ENCODE measurements around the gene NIBAN1.
"Not testable (repeated sequence)": the region's sequence is repeated elsewhere in the genome, so short reads cannot be mapped to it uniquely, and the experiment has no call there.

The NIBAN1 gene

DNA sequence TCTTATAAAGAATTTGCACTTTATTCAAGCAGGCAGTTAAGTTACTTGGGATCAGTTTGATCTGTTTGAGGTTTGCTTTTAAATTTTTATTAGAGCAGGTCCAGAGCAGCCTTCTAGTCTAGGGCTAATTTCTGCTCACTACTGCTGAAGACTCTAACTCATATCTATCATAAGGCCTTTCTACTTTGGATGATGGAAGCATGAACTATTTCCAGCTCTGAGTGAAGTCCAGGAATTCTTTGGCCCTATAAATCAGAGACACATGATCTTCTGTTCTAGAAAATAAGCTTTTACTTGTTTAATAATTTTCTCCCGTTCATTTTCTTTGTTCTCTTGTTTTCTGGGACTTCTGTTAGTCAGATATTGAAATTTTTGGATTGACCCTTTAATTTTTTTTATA is 14.7 kb downstream of the NIBAN1 start:
- H3K27me3 Mint-ChIP-seq: no peaks in the 10 kb centered on the region
- peaks cover 2 to 4% of the 10 kb centered on the region in 2 donors for H3K9me3 Mint-ChIP-seq
- no peak overlapping the region for H3K4me3 Mint-ChIP-seq
- ATAC-seq (replicated peaks) (no peak), DNase-seq (no peak)
- H3K27ac Mint-ChIP-seq: no peak overlapping the region
- peaks cover 10% of the 10 kb centered on the region in 2 donors for H3K4me1 Mint-ChIP-seq
- peaks cover 5 to 17% of the 10 kb centered on the region in 2 donors for H3K36me3 Mint-ChIP-seq

DNA sequence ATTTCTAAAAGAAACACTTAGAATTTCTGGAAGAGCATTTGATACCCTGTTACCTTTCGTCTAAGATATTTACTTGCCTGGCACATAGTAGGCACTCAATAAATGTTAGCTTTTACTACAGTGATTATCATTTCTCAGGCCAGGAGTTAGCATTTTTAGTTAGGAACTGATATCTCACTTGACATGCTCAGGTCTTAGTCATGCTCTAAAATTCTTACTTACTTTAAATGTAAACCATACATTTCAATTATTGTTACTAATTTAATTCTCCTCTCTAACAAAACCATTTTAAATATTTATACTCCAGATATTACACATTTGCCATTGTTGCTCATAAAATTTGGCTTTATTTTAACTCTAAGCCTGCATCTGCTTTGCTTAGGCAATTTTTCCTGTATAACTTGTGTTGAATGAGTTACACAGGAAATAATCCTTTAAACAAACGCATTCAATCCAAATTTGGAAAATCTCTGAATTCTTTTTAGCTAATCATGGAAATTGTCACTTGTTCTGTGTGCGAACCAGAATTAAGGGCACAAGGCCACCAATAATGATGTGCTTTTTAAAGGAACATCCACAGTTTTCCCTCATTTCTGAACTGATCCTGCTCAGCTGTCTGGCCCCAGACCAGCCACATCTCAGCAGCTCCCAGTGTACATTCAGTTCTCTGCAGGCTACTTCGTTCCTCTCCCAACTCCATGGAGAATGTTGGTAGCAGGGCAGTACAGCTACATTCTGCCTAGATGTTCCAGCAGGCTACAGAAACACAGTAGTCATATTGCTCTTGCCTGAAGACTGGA is 15.6 kb downstream of the NIBAN1 start:
- peaks cover 3 to 8% of the 10 kb centered on the region in 2 donors for H3K36me3 Mint-ChIP-seq
- H3K4me3 Mint-ChIP-seq: no peak overlapping the region
- peaks cover 8% of the 10 kb centered on the region in 2 donors for H3K4me1 Mint-ChIP-seq
- ATAC-seq (replicated peaks): no peak
- no peaks in the 10 kb centered on the region for H3K27me3 Mint-ChIP-seq
- H3K9me3 Mint-ChIP-seq: peaks cover 2 to 4% of the 10 kb centered on the region in 2 donors
- no peak for DNase-seq
- H3K27ac Mint-ChIP-seq: no peak overlapping the region

DNA sequence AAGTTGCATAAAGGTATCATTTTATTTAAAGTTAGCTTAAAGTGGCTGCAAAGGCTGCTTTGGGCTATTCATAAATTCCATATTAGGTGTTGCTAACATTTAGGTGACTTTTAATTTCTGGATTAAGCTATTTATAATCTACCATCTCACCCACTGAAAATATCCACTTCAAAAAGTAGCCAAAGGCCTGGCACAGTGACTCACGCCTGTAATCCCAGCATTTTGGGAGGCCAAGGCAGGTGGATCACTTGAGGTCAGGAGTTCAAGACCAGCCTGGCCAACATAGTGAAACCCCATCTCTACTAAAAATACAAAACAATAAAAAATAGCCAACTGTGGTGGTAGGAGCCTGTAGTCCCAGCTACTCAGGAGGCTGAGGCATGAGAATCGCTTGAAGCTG is 16.4 kb downstream of the NIBAN1 start:
- H3K4me3 Mint-ChIP-seq; DNase-seq; H3K9me3 Mint-ChIP-seq; H3K27me3 Mint-ChIP-seq; H3K27ac Mint-ChIP-seq; H3K36me3 Mint-ChIP-seq; ATAC-seq (replicated peaks): not testable (repeated sequence)
- peaks cover 11% of the 10 kb centered on the region in 2 donors for H3K4me1 Mint-ChIP-seq

DNA sequence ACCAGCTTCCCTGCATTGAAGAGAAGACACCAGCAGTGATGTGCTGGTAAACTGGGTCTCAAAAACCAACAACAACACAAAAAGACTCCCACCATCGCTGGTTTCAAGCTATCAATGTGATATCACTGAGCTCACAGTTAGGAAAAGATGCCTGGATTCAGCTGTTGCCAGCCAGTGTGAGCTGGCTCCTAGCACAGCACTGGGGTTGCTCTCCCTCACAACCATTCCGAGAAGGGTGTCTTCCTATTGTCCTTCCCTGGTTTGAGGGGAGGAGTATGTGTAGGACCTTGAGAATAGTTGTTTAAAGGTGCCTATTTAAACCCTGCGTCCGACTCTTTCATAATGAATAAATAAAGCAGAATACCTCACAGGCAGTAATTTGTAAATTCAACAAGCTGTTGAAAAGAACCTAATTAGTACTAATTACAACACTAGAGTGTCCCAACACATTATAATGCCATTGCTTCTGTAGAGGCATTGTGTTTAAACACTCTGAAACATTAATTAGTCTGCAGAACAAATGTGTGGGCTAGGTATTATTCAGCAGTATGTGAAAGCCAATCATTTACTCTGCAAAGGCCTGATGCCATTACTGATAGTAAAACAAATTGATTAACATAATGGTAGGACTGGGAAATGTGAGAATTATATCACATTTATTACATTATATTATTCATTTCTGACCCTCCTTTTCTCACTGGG is 17.2 kb downstream of the NIBAN1 start:
- no peak for DNase-seq
- no peak for ATAC-seq (replicated peaks)
- Mint-ChIP-seq H3K4me1 (peaks cover 11% of the 10 kb centered on the region in 2 donors), H3K27me3 (no peaks in the 10 kb centered on the region), H3K36me3 (peaks cover 3 to 8% of the 10 kb centered on the region in 2 donors), H3K27ac (no peak overlapping the region), H3K4me3 (no peak overlapping the region), H3K9me3 (peaks cover 2 to 4% of the 10 kb centered on the region in 2 donors)

DNA sequence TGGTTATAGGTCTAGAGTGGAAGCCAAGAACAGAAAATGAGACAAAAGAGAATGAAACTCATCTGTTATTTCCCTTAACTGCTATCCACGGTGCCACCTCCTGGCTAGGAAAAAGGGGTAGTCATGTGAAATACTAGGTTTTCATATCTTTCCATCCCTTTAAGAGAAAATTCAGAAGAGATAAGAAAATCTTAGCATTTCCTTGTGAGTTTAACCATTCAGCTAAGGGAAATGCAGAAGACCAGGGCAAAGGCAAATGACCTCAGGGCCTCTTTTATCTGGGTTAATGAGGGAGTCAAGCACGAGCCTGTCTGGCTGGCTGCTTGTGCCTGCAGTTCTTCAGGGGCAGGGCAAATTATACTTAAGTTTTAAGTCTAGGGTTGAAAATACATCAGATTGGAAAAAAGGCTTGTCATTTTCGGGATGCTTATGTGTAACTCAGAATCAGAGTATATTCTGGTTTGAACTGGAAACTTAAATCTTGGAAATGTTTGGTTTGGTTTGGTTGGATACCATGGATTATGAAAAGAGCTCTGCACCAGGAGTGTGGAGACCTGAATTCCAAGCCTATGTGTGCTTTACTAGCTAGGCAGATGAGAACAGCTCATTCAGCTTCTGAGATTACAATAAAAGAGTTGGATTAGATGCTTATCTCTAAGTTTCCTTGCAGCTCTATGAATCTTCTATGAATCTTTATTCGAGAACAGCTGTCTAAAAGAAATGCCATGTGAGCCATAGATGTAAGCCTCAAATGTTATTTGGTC is 19.9 kb downstream of the NIBAN1 start:
- Mint-ChIP-seq H3K4me3 (no peak overlapping the region), H3K4me1 (peaks cover 11 to 16% of the 10 kb centered on the region in 2 donors), H3K36me3 (no peaks in the 10 kb centered on the region), H3K27ac (peak overlapping the region; percentile 42), H3K27me3 (no peaks in the 10 kb centered on the region), H3K9me3 (no peaks in the 10 kb centered on the region)
- DNase-seq (no peak), ATAC-seq (replicated peaks) (no peak)

DNA sequence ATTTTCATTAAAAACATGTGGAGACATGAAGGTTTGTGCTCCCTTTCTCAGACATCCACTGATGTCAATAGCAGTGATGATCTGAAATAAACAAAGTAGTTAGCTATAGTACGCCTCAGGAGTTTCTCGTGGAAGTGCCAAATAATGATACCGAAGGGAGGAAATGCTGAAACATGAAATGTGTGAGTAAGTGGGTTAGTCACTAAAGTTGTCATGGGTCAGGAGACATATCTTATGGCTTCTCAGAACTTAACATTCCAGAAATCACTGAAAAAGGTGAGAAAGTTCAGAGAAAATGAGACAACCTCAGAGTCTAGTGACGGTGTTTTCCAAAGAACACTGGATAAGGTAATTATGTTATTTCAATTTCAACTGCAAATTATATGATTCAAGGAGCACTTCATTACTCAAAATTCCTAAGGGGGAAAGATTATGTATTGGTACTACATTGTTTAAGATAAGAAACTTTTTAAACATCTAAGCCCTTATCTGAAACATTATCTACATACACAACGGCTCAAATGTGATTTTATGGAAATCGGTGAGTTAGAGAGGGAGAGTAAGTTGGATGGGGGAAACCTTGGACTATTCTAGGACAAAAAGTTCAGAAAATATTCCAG is 20.6 kb downstream of the NIBAN1 start:
- Mint-ChIP-seq H3K4me1 (peaks cover 11 to 16% of the 10 kb centered on the region in 2 donors), H3K4me3 (no peak overlapping the region), H3K27me3 (no peaks in the 10 kb centered on the region), H3K27ac (peak overlapping the region; percentile 42), H3K9me3 (no peaks in the 10 kb centered on the region), H3K36me3 (no peaks in the 10 kb centered on the region)
- DNase-seq (no peak), ATAC-seq (replicated peaks) (no peak)

DNA sequence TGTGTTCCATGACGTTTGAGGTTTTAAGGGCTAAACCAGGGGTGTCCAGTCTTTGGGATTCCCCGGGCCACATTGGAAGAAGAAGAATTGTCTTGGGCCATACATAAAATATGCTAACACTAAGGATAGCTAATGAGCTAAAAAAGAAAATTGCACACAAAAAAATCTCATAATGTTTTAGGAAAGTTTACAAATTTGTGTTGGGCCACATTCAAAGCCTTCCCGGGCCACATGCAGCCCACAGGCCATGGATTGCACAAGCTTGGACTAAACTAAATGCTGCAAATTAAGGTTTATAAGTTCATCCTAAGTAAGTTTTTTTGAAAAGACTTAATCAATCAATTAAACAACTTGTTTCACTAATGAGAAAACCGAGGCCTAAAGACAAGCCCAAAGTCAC is 21.9 kb downstream of the NIBAN1 start:
- H3K27me3 Mint-ChIP-seq: no peaks in the 10 kb centered on the region

DNA sequence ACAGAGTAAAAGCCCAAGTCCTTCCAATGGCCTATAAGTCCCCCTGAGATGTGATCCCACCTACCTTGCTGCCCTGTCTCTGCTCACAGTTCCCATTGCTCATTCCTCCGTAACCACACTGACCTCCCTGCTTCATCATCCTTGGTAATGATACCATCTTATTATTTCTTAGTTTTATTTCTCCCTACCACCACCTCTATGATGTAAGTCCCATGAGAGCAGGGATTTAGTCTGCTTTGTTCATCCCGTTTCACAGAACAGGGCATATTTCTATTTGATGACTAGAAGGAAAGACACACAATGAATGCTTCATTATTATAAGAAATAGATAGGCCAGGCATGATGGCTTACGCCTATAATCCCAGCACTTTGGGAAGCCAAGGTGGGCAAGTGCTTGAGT is 22.5 kb downstream of the NIBAN1 start:
- DNase-seq (no peak), ATAC-seq (replicated peaks) (no peak)
- Mint-ChIP-seq H3K9me3 (peaks cover 0 to 2% of the 10 kb centered on the region in 2 donors), H3K36me3 (peaks cover 0 to 5% of the 10 kb centered on the region in 2 donors), H3K27ac (no peak overlapping the region), H3K4me3 (no peak overlapping the region), H3K27me3 (no peaks in the 10 kb centered on the region), H3K4me1 (peaks cover 20 to 22% of the 10 kb centered on the region in 2 donors)

More for the DNA sequence above, 21.9 kb downstream of the NIBAN1 start:
- H3K4me3 Mint-ChIP-seq: no peak overlapping the region
- no peak for DNase-seq
- no peak overlapping the region for H3K27ac Mint-ChIP-seq
- no peaks in the 10 kb centered on the region for H3K36me3 Mint-ChIP-seq
- ATAC-seq (replicated peaks): no peak
- peaks cover 14 to 17% of the 10 kb centered on the region in 2 donors for H3K4me1 Mint-ChIP-seq
- no peaks in the 10 kb centered on the region for H3K9me3 Mint-ChIP-seq

DNA sequence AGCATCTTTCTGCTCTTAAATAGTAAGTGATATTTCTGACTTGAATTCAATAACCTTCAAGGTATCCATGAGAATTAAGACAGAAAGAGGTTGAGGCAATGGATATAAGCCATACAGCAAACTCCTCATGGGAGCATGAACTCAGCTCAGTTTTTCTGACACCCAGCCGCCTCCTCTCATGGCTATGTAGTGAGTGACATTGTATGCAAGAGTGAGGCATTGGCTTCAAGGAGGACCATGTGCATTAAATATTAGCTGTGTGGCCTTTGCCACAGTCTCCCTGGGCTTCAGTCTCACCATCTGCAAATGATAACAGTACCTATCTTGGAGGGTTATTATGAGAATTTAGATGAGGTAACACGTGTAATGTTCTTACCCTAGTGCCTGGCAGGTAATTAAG is 23.4 kb downstream of the NIBAN1 start:
- Mint-ChIP-seq H3K4me1 (peaks cover 26 to 28% of the 10 kb centered on the region in 2 donors), H3K36me3 (peaks cover 2 to 8% of the 10 kb centered on the region in 2 donors), H3K4me3 (no peak overlapping the region), H3K9me3 (peaks cover 3 to 4% of the 10 kb centered on the region in 2 donors), H3K27me3 (no peaks in the 10 kb centered on the region), H3K27ac (no peak overlapping the region)
- DNase-seq (no peak), ATAC-seq (replicated peaks) (no peak)

DNA sequence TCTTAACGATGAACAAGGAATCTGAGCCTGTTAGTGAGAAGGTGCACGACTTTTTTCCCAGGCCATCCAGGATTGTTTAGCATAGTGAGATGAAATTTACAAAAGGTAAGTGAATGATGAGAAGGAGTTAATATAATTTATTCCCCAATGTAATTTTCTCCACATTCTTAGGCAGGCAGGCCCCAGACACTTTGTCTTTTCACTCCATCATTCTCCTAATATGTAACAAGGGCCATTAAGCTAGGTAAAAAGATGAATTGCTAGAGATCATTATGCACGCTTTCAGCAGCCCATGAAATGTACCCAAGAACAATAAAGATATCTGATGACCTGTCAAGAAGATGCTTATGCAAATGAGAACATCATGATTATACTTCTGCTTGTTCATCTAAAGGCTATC is 24.1 kb downstream of the NIBAN1 start:
- Mint-ChIP-seq H3K27ac (no peak overlapping the region), H3K27me3 (no peaks in the 10 kb centered on the region)
- no peak for ATAC-seq (replicated peaks)

DNA sequence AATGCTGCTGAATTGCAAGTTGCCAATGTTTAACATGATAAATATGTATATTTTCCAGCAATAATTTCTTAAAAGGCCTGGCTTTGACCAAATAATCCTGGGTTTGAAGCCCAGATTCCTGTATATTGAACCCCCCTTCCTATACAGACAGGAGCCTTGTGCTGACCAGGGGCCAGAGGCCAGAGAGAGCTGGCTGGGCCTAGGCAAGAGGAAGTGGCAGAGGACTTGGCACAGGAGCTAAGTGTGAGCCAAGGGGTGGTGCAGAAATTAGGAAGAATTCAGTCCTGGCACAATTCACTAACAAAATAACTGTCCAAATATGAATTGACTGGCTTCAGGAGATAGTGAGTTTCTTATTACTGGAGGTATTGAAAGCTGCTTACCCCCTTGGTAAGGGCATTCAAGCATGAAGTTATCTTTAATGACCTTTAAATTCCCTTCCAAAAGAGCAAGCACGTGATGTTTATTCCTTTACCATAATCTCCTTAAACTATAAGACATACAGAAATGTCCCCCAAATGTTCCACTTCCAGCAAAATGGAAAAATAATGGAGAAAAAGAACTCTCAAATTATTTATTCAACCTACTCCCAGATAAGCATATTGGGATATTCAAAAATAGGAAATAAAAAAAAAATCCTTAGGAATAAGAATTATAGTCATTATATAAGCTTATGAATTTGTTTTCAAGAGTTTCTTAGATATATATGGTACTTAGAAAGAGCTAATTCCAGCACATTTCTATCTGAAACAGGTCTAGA is 26.6 kb downstream of the NIBAN1 start:
- DNase-seq (no peak), ATAC-seq (replicated peaks) (no peak)
- H3K4me3 Mint-ChIP-seq: no peak overlapping the region
- H3K27me3 Mint-ChIP-seq: no peaks in the 10 kb centered on the region
- peaks cover 30 to 37% of the 10 kb centered on the region in 2 donors for H3K4me1 Mint-ChIP-seq
- H3K9me3 Mint-ChIP-seq: peaks cover 3 to 4% of the 10 kb centered on the region in 2 donors
- H3K27ac Mint-ChIP-seq: peak overlapping the region; percentile 57
- peaks cover 2 to 12% of the 10 kb centered on the region in 2 donors for H3K36me3 Mint-ChIP-seq

More for the DNA sequence above, 24.1 kb downstream of the NIBAN1 start:
- DNase-seq: no peak
- no peak overlapping the region for H3K4me3 Mint-ChIP-seq
- H3K36me3 Mint-ChIP-seq: peaks cover 2 to 8% of the 10 kb centered on the region in 2 donors
- peaks cover 30 to 34% of the 10 kb centered on the region in 2 donors for H3K4me1 Mint-ChIP-seq
- H3K9me3 Mint-ChIP-seq: peaks cover 3 to 4% of the 10 kb centered on the region in 2 donors

DNA sequence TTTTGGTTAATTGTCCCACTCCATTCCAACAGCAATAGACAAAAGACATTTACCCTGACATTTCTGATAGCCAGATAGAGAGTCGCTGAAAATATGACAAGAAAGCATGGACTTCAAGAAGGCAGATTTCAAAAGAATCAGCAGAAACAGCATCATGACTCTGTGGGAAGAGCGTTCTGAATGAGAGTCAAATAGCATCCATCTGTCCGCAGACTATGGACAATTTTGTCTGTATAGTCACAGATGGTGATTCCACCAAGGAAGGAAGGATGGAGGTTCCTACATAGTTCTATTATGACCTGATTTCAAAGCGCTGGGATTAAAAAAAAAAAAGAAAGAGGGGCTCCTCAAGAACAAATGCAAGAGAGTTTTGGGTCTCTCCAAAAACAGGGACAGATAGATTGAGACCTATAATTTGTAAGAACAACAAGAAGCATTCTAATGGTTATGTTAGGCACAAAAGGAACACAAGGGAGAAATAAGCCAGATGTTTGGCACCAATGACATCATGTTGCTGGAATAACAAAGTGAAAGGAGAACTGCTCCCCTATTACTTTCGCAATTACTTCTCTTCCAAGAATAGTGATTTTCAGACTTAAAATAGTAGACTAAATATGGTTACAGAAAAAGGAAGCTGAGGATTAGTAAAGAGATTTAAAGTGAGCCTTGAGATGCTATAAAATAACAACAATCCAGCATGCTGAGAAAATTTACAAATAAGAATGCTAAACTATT is 28.5 kb downstream of the NIBAN1 start:
- H3K9me3 Mint-ChIP-seq: peaks cover 3 to 4% of the 10 kb centered on the region in 2 donors
- H3K27ac Mint-ChIP-seq: peak overlapping the region; percentile 81
- H3K27me3 Mint-ChIP-seq: no peaks in the 10 kb centered on the region
- peaks cover 34 to 52% of the 10 kb centered on the region in 2 donors for H3K4me1 Mint-ChIP-seq
- ATAC-seq (replicated peaks) (peak; percentile 51 to 66), DNase-seq (no peak)
- peak overlapping the region; percentile 70 to 80 for H3K4me3 Mint-ChIP-seq
- peaks cover 2 to 12% of the 10 kb centered on the region in 2 donors for H3K36me3 Mint-ChIP-seq

DNA sequence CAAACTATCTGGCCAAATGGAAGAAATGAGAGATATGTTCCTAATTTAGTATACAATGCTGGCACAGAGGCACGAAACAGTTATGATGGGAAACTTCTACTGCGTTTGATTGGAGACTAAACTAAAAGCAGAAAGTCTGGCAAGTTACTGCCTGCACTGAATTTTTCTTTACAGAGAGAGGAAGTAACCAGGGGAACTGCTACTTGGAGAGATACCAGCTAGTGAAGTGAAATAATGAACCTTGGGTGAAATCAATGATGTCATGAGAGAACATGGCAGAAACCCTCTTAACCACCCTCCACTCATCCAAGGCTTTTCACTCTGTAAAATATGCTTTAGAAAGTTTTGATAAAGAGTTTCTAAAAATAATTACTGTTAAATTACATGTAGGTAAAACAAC is 29.3 kb downstream of the NIBAN1 start:
- ATAC-seq (replicated peaks): peak; percentile 74 to 78
- H3K36me3 Mint-ChIP-seq: peaks cover 2 to 12% of the 10 kb centered on the region in 2 donors
- no peak for DNase-seq
- peak overlapping the region; percentile 31 for H3K27ac Mint-ChIP-seq
- no peak overlapping the region for H3K4me3 Mint-ChIP-seq
- H3K4me1 Mint-ChIP-seq: peaks cover 34 to 55% of the 10 kb centered on the region in 2 donors
- H3K9me3 Mint-ChIP-seq: peaks cover 3 to 4% of the 10 kb centered on the region in 2 donors
- H3K27me3 Mint-ChIP-seq: no peaks in the 10 kb centered on the region
